SK-N-SH (cell line): ENCODE measurements around the gene PBX2. TPM values are rescaled to one million over a fixed set of nuclear protein-coding genes. Genes with fewer than 3 reads are reported as not detected.

Experiments
- CTCF ChIA-PET: fragments of 300-600, 350-600 bp; formaldehyde crosslinking; extraction: SDS; loops from one replicate; lab custom pipeline; 2021; lab: Yijun Ruan, JAX
- POLR2A ChIA-PET: fragments of 350-600 bp; sonication (Branson Sonifier 250); formaldehyde crosslinking; extraction: SDS; loops from one replicate; lab custom pipeline; 2020; ENCODE audit warnings: antibody characterized with exemption, inconsistent platforms; lab: Yijun Ruan, JAX
- DNase-seq: peaks from one replicate; pipeline ENCODE4 v3.0.0; 2012
- H2AFZ ChIP-seq: fragments of 200-600 bp; sonication (generic); 2 replicates; pipeline ENCODE4 v1.8.1; 2016; ENCODE audit warnings: antibody characterized with exemption, mild to moderate bottlenecking, low read depth
- H3F3A ChIP-seq: fragments of 200-600 bp; sonication (generic); replicated peaks from 2 replicates; pipeline ENCODE3; 2016; ENCODE audit warnings: antibody characterized with exemption, mild to moderate bottlenecking; ENCODE audit not compliant: insufficient read depth
- H3K27ac ChIP-seq, 2 experiments: fragments of 200-500 bp in 1 of 2; fragments of 200-600 bp in 1 of 2; sonication (Bioruptor generic) in 1 of 2; sonication (generic), shearing (Covaris generic) in 1 of 2; 2 replicates each; pipeline versions ENCODE4 v1.5.1 to v1.6.1; 2014 to 2016; ENCODE audit warnings: low read depth in 2 of 2, inconsistent platforms in 1 of 2, low read length in 1 of 2, mild to moderate bottlenecking in 1 of 2, mixed read lengths in 1 of 2
- H3K27me3 ChIP-seq: fragments of 200-600 bp; sonication (generic), shearing (Covaris generic); 2 replicates; pipeline ENCODE4 v1.6.1; 2016; ENCODE audit warnings: mixed run types; ENCODE audit not compliant: insufficient read depth
- H3K36me3 ChIP-seq, 2 experiments: fragments of 200-500 bp in 1 of 2; fragments of 200-600 bp in 1 of 2; sonication (Bioruptor generic) in 1 of 2; sonication (generic) in 1 of 2; replicated peaks in 1 of 2; 2 replicates each; pipeline versions ENCODE3 to v1.5.1; 2014 to 2016; ENCODE audit warnings: low read length in 1 of 2, mild to moderate bottlenecking in 1 of 2; ENCODE audit not compliant: insufficient read depth in 2 of 2, control insufficient read depth in 1 of 2
- H3K4me1 ChIP-seq, 2 experiments: fragments of 200-500 bp in 1 of 2; fragments of 200-600 bp in 1 of 2; sonication (Bioruptor generic) in 1 of 2; sonication (generic), shearing (Covaris generic) in 1 of 2; 2 replicates each; pipeline versions ENCODE4 v1.5.1 to v1.6.1; 2014 to 2016; ENCODE audit warnings: low read depth in 1 of 2, low read length in 1 of 2, mixed run types in 1 of 2; ENCODE audit not compliant: insufficient read depth in 2 of 2, control insufficient read depth in 1 of 2
- H3K4me2 ChIP-seq: fragments of 200-600 bp; sonication (generic), shearing (Covaris generic); 2 replicates; pipeline ENCODE4 v1.6.1; 2017; ENCODE audit warnings: mixed run types
- H3K4me3 ChIP-seq, 2 experiments: fragments of 200-500 bp in 1 of 2; fragments of 200-600 bp in 1 of 2; sonication (Bioruptor generic) in 1 of 2; sonication (generic), shearing (Covaris generic) in 1 of 2; 2 replicates each; pipeline versions ENCODE4 v1.5.1 to v1.8.1; 2014 to 2016; ENCODE audit warnings: low read depth in 2 of 2, inconsistent platforms in 1 of 2, low read length in 1 of 2, mild to moderate bottlenecking in 1 of 2, mixed read lengths in 1 of 2, moderate library complexity in 1 of 2
- H3K79me2 ChIP-seq: fragments of 200-600 bp; sonication (generic); 2 replicates; pipeline ENCODE4 v1.8.1; 2017; ENCODE audit warnings: mild to moderate bottlenecking; ENCODE audit not compliant: insufficient read depth
- H3K9ac ChIP-seq: fragments of 200-600 bp; sonication (generic); 2 replicates; pipeline ENCODE4 v1.6.1; 2017; ENCODE audit warnings: mixed run types
- H3K9me2 ChIP-seq: fragments of 200-600 bp; sonication (generic); 2 replicates; pipeline ENCODE4 v1.6.1; 2017; ENCODE audit warnings: mixed run types
- H3K9me3 ChIP-seq: fragments of 200-600 bp; sonication (generic); 2 replicates; pipeline ENCODE4 v1.6.1; 2017; ENCODE audit warnings: mixed run types, mild to moderate bottlenecking, moderate library complexity
- H4K20me1 ChIP-seq: fragments of 200-600 bp; sonication (generic); 2 replicates; pipeline ENCODE4 v1.6.1; 2017; ENCODE audit warnings: mild to moderate bottlenecking, mixed run types; ENCODE audit not compliant: insufficient read depth
- CHD2 ChIP-seq: fragments of 150-350 bp; IDR thresholded peaks from 2 replicates; pipeline ENCODE4 v1.6.1; 2018; ENCODE audit warnings: low read length; ENCODE audit not compliant: partially characterized antibody
- CTCF ChIP-seq: fragments of 200-600 bp; sonication (generic); IDR thresholded peaks from 2 replicates; pipeline ENCODE4 v1.6.1; 2017; ENCODE audit warnings: antibody characterized with exemption, mild to moderate bottlenecking, moderate library complexity
- FOSL2 ChIP-seq: IDR thresholded peaks from 2 replicates; pipeline ENCODE4 v1.4.0; 2012; ENCODE audit warnings: low read depth, mild to moderate bottlenecking, moderate library complexity, borderline replicate concordance
- FOXJ3 ChIP-seq: sonication (generic); formaldehyde crosslinking; IDR thresholded peaks from 2 replicates; pipeline ENCODE4 v1.5.1; 2020; ENCODE audit warnings: mild to moderate bottlenecking, missing genetic modification reagents
- FOXM1 ChIP-seq: IDR thresholded peaks from 2 replicates; pipeline ENCODE4 v1.4.0; 2012; ENCODE audit warnings: low read depth, mild to moderate bottlenecking
- JUND ChIP-seq: IDR thresholded peaks from 2 replicates; pipeline ENCODE4 v1.4.0; 2012
- MAX ChIP-seq: IDR thresholded peaks from 2 replicates; pipeline ENCODE4 v1.4.0; 2012; ENCODE audit warnings: low read depth
- MEF2A ChIP-seq: IDR thresholded peaks from 2 replicates; pipeline ENCODE4 v1.4.0; 2012; ENCODE audit warnings: low read depth, borderline replicate concordance
- MXI1 ChIP-seq: IDR thresholded peaks from 2 replicates; pipeline ENCODE4 v1.6.1; 2012; ENCODE audit warnings: mild to moderate bottlenecking, low read depth, low read length, improper control_type of control experiment
- NFIC ChIP-seq: IDR thresholded peaks from 2 replicates; pipeline ENCODE4 v1.4.0; 2012; ENCODE audit warnings: borderline replicate concordance
- NRF1 ChIP-seq: IDR thresholded peaks from 2 replicates; pipeline ENCODE4 v1.6.1; 2012; ENCODE audit warnings: low read depth, mild to moderate bottlenecking, low read length
- PBX3 ChIP-seq: IDR thresholded peaks from 2 replicates; pipeline ENCODE4; 2012
- RAD21 ChIP-seq: IDR thresholded peaks from 2 replicates; pipeline ENCODE4 v1.6.1; 2012; ENCODE audit warnings: mild to moderate bottlenecking, low read length
- RCOR1 ChIP-seq: fragments of 150-350 bp; IDR thresholded peaks from 2 replicates; pipeline ENCODE4 v1.6.1; 2017; ENCODE audit warnings: antibody characterized with exemption, low read length
- RFX5 ChIP-seq: IDR thresholded peaks from 2 replicates; pipeline ENCODE4 v1.6.1; 2012; ENCODE audit warnings: mild to moderate bottlenecking, improper control_type of control experiment, low read length
- SIN3A ChIP-seq: IDR thresholded peaks from 2 replicates; pipeline ENCODE4 v1.6.1; 2012; ENCODE audit warnings: low read depth, mild to moderate bottlenecking, low read length, moderate library complexity, borderline replicate concordance
- SMC3 ChIP-seq: IDR thresholded peaks from 2 replicates; pipeline ENCODE4 v1.6.1; 2012; ENCODE audit warnings: low read depth, low read length, improper control_type of control experiment
- TAF1 ChIP-seq: IDR thresholded peaks from 2 replicates; pipeline ENCODE4 v1.6.1; 2012; ENCODE audit warnings: low read depth, mild to moderate bottlenecking, low read length, moderate library complexity, borderline replicate concordance
- TCF12 ChIP-seq: IDR thresholded peaks from 2 replicates; pipeline ENCODE4 v1.4.0; 2012
- TEAD4 ChIP-seq: IDR thresholded peaks from 2 replicates; pipeline ENCODE4 v1.4.0; 2012; ENCODE audit warnings: mild to moderate bottlenecking, borderline replicate concordance; ENCODE audit not compliant: insufficient read depth
- USF1 ChIP-seq: IDR thresholded peaks from 2 replicates; pipeline ENCODE4 v1.4.0; 2012; ENCODE audit warnings: low read depth, borderline replicate concordance
- YY1 ChIP-seq: IDR thresholded peaks from 2 replicates; pipeline ENCODE4 v1.4.0; 2012; ENCODE audit warnings: low read depth, mild to moderate bottlenecking
- WGBS: methylation state at CpG from one replicate; pipeline ENCODE4 v1.1.6; 2017; ENCODE audit warnings: low lambda C conversion rate; 5-methylcytosine and 5-hydroxymethylcytosine counted together
- polyA plus RNA-seq, 3 experiments: library from polyadenylated mRNA; depleted of rRNA; stranded (reverse); fragments of >200 nt; gene quantifications; 2 replicates each; pipeline ENCODE4 v1.2.3, GENCODE V29; 2012

The PBX2 gene
- polyA plus RNA-seq, 1 of the 3 experiments (the other 2 are of a cell fraction), result 74.5 TPM

GRCh38 chr6:32183030-32183429 is 7.0 kb downstream of the PBX2 start (continued):
- TF ChIP-seq FOXJ3 (CRISPR knock-in tag), result no peak

- 100% methylated on average over 1 of the region's 10 CpGs for WGBS
- H2AFZ ChIP-seq, result no peak overlapping the region
- H3K9me3 ChIP-seq, result no peaks in the 10 kb centered on the region
- no peaks in the 10 kb centered on the region for H3K27me3 ChIP-seq
- no peak for DNase-seq
- H3F3A ChIP-seq, result peaks cover 20% of the 10 kb centered on the region
- ChIA-PET CTCF (interaction anchor here (0.8 to 1.4 kb wide), 3 partner anchors 12 to 584 kb away, joined by 3 to 4 read pairs (median 4); no protein-coding TSS in a partner anchor), POLR2A (no interaction called here)
- H3K79me2 ChIP-seq, result peaks cover 13% of the 10 kb centered on the region; the same call in 1 of the 2 replicates
- peaks cover 4 to 12% of the 10 kb centered on the region in 2 experiments; a peak in 2 of 4 replicates for H3K4me1 ChIP-seq
- no peak overlapping the region for H3K4me2 ChIP-seq
- H4K20me1 ChIP-seq, result no peaks in the 10 kb centered on the region
- peaks cover 15 to 41% of the 10 kb centered on the region in 2 experiments for H3K36me3 ChIP-seq
- no peak for TF ChIP-seq RAD21
- no peak for TF ChIP-seq USF1
- no peak for TF ChIP-seq FOXM1
- TF ChIP-seq SMC3, result no peak
- TF ChIP-seq RFX5, result no peak
- no peak for TF ChIP-seq MEF2A
- no peak overlapping the region for H3K4me3 ChIP-seq
- H3K27ac ChIP-seq, result no peak overlapping the region
- H3K9ac ChIP-seq, result no peak overlapping the region
- H3K9me2 ChIP-seq, result no peaks in the 10 kb centered on the region
These were observed 7.4 kb downstream of the PBX2 start for GRCh38 chr6:32182555-32182981.

GRCh38 chr6:32181915-32182529 is 8.0 kb downstream of the PBX2 start:
- Histone ChIP-seq H3K9me2 (no peaks in the 10 kb centered on the region), H3K9ac (no peak overlapping the region), H3K79me2 (peaks cover 13% of the 10 kb centered on the region; the same call in 1 of the 2 replicates), H3K4me3 (no peak overlapping the region), H3F3A (peaks cover 21% of the 10 kb centered on the region), H3K4me1 (peaks cover 4 to 15% of the 10 kb centered on the region in 2 experiments; a peak in 2 of 4 replicates), H4K20me1 (no peaks in the 10 kb centered on the region), H2AFZ (no peak overlapping the region), H3K27me3 (no peaks in the 10 kb centered on the region), H3K27ac (no peak overlapping the region), H3K9me3 (no peaks in the 10 kb centered on the region), H3K36me3 (peaks cover 9 to 36% of the 10 kb centered on the region in 2 experiments), H3K4me2 (no peak overlapping the region)
- no peak for TF ChIP-seq RFX5
- no peak for TF ChIP-seq TAF1
- no peak for TF ChIP-seq FOXM1
- TF ChIP-seq TCF12, result no peak
- no peak for TF ChIP-seq RCOR1
- no peak for TF ChIP-seq PBX3
- TF ChIP-seq SIN3A, result no peak
- TF ChIP-seq MXI1, result no peak
- no peak for TF ChIP-seq CTCF
- no peak for TF ChIP-seq MAX
- TF ChIP-seq NRF1, result no peak
- no peak for TF ChIP-seq TEAD4
- no peak for TF ChIP-seq JUND
- TF ChIP-seq FOSL2, result no peak
- TF ChIP-seq NFIC, result no peak
- no peak for TF ChIP-seq YY1
- no peak for TF ChIP-seq RAD21
- TF ChIP-seq CHD2, result no peak
- CTCF ChIA-PET, result interaction anchor here (0.8 to 1.4 kb wide), 3 partner anchors 12 to 584 kb away, joined by 3 to 4 read pairs (median 4); no protein-coding TSS in a partner anchor
- POLR2A ChIA-PET, result no interaction called here
- WGBS, result 98% methylated on average over 9 of the region's 10 CpGs
- DNase-seq, result no peak
